Stimulated activated CD4-positive, alpha-beta T cell treated with anti-CD3 and anti-CD28 coated beads, Interleukin-4, amount 100 ng/mL, for 24 hours (primary cell): ENCODE results near the gene SAXO1.
"Not testable (repeated sequence)": the region's sequence is repeated elsewhere in the genome, so short reads cannot be mapped to it uniquely, and the experiment has no call there.

Source experiments
- DNase-seq: peaks from one replicate; pipeline ENCODE4 v3.0.0-alpha.2; 2020

The SAXO1 gene, protein sequence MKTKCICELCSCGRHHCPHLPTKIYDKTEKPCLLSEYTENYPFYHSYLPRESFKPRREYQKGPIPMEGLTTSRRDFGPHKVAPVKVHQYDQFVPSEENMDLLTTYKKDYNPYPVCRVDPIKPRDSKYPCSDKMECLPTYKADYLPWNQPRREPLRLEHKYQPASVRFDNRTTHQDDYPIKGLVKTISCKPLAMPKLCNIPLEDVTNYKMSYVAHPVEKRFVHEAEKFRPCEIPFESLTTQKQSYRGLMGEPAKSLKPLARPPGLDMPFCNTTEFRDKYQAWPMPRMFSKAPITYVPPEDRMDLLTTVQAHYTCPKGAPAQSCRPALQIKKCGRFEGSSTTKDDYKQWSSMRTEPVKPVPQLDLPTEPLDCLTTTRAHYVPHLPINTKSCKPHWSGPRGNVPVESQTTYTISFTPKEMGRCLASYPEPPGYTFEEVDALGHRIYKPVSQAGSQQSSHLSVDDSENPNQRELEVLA

DNA sequence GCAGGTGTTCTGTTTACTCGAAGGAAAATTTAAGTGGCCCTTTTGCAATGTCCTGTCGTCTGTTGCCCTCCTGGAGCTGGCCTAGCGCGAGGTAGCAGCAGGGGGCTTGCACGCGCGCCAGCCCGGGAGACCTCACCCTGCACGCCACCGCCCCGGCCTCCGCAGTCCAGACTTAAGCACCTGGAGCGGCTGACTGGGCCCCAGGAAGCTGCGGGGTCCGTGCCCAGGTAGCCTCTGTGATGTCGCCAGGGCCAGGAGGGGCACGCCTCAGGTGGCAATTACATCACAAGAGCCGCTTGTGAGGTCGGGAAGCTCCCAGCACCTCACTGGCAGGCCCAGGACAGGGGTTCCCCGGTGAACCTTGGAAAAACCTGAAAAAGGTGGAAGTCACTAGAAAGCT lies at the start of gene SAXO1:
SAXO1 (minus strand) TSS at position 195 of the 400 bp plus-strand sequence. CDS start 301 bp downstream, outside the sequence.
- no peak for DNase-seq

DNA sequence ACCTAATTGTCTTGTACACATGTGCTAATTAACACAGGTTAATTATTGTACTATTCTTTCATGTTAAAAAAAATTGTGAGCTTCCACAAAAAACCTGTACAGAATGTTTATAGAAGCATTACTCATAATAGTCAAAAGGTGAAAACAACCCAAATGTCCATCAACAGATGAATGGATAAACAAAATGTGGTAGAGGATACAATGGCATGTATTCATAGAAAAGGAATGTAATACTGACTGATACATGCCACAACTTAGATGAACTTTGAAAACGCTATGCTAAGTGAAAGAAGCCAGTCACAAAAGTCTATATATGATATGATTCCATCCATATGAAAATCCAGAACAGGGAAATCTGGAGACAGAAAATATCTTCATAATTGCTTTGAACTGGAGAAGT lies 41.8 kb upstream of the SAXO1 start:
- DNase-seq = no peak

DNA sequence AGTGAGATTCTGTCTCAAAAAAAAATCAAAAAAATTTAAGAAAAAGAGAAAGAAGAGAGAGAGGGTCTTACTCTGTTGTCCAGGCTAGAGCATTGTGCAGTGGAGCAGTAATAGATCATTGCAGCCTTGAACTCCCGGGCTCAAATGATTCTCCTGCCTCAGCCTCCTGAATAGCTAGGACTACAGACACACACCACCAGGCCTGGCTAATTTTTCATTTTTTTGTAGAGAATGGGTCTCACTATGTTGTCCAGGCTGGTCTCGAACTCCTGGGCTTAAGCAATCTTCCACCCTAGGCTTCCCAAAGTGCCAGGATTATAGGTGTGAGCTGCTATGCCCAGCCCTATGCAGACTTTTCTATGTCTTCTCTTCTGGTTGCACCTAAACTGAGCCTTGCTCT lies 41.2 kb upstream of the SAXO1 start:
- DNase-seq = no peak

DNA sequence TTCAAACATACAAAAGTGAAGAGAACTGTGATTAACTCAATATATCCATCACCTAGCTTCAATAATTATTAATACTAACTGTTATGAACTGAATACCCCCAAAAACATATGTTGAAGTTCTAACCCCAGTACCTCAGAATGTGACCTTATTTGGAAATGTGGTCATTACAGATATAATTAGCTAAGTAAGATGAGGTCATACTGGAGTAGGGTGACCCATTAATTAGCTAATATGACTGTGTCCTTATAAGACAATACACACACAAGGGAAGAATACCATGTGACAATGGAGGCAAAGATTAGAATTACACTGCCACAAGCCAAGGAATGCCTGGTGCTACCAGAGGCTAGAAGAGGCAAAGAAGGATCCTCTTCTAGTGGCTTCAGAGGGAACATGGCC lies 24.0 kb upstream of the SAXO1 start:
- DNase-seq = no peak

- DNase-seq = no peak
Measured at GRCh38 chr9:19050637-19051591, 17.9 kb upstream of the SAXO1 start.

- no peak for DNase-seq
Measured at GRCh38 chr9:19049917-19050636, 17.1 kb upstream of the SAXO1 start.

DNA sequence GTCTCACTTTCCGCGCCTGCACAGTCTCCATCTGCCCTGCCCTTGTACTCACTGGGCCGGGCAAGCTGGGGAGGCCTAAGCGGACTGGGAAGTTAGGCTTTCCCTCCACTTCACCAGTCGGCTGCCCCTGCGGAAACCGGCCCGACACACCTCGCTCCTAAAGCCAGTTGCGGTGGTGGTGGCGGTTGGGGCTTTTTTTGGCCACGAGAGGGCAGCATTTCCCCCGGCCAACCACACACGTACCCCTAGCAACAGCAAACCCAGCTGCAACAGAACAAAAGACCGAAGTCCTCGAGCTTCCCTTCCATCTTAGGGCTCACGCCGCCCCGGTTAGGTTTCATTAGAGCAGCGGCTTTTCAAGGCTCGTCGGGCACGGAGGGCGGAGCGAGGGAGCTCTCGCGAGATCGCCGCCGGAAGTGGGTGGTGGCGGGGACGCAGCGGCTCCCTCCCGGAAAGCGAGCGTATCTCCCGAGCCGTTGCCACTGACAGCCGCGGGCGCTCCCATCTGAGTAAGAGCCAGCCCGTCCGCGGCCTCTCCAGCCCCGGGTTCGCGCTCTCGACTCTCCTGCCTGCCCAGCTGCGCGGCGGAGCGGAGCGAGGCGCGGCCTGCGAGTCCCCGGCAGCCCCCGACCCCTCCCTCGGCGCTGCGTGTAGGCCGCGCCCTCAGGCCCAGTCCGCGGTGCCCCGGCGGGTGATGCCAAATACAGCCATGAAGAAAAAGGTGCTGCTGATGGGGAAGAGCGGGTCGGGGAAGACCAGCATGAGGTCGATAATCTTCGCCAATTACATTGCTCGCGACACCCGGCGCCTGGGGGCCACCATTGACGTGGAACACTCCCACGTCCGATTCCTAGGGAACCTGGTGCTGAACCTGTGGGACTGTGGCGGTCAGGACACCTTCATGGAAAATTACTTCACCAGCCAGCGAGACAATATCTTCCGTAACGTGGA lies 16.2 kb upstream of the SAXO1 start, which contains the start of gene RRAGA:
RRAGA (plus strand) TSS at position 462 of the 951 bp plus-strand sequence; CDS start at position 695, 233 bp downstream.
- peak; percentile 94 for DNase-seq

DNA sequence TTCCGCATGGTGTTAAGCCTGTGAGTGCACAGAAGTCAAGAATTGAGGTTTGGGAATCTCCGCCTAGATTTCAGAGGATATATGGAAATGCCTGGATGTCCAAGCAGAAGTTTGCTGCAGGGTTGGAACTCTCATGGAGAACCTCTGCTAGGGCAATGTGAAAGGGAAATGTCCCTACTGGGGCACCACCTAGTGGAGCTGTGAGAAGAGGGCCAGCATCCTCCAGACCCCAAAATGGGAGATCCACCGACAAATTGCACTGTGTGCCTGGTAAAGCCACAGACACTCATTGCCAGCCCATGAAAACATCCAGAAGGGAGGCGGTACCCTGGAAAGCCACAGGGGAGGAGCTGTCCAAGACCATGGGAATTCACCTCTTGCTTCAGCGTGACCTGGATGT lies 3.6 kb upstream of the SAXO1 start:
- DNase-seq = no peak

DNA sequence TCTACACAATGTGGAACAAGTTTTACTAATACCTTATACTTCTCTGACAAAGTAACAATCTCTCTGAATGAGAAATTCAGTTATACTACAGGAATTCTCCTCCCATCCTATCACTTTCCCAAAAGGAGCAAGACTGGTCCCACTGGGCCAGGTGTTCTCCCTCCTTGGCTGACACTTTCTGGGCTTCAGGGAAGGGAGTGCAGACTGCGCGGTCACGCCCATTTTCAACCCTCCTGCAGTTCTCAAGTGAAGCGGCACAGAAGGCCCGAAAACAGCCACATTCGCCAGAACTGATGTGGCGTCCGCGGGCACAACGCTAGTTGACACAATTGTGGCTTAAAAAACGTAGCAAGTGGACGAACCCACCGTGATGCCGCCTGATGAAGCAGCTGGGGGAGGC lies 603 bp downstream of the SAXO1 start:
- no peak for DNase-seq

GRCh38 chr9:19030899-19031298 lies 2.1 kb downstream of the SAXO1 start:
- no peak for DNase-seq

- DNase-seq = peak; percentile 34
Measured at GRCh38 chr9:19028835-19029451, 4.1 kb downstream of the SAXO1 start.

DNA sequence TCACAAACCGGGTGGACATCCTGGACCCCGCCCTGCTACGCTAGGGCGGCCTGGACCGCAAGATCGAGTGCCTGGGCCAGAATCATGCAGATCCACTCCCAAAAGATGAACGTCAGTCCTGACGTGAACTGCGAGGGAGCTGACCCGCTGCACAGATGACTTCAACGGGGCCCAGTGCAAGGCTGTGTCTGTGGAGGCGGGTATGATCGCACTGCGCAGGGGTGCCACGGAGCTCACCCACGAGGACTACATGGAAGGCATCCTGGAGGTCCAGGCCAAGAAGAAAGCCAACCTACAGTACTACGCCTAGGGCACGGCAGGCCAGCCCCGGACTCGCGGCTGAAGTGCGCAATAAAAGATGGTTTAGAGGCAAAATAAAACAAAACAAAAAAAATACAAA lies 5.2 kb downstream of the SAXO1 start:
- DNase-seq = no peak

DNA sequence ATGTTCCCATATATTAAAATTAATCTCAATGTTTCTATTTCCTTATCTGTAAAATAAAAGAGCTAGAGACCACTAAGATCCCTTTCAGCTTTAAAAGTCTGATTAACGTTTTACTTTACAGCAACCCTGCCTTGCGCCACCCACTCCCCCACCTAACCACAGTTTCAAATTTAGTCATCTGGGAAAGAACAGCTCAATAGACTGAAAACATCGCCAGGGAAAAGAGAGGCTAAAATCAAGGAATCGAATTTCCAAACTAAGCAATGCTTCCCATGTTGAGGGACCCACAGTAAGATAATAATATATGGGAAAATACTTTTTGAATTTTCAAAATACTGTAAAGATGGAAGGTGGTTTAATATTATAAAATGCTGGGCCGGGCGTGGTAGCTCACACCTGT lies 6.6 kb downstream of the SAXO1 start:
- no peak for DNase-seq

DNA sequence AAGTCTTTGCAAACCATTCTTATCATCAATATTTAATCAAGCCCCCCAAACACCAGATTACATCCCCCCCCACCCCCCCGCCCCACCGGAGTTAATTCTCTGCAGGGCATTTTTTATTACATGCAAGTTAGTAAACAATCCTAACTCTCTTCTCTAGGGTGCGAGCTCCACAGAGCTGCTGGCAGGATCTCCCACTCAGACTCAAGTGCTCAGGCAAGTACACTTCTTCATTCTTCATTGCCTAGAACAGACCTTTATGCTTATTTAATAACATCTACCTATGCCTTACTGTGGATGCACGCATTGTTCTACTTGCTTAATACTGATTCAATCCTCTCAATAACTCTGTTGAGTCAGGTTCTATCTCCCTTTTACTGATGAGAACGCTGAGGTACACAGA lies 9.9 kb downstream of the SAXO1 start:
- no peak for DNase-seq

GRCh38 chr9:19022206-19022605 lies 10.8 kb downstream of the SAXO1 start:
- DNase-seq = no peak

- not testable (repeated sequence) for DNase-seq
Measured at GRCh38 chr9:19021649-19022048, 11.4 kb downstream of the SAXO1 start.

DNA sequence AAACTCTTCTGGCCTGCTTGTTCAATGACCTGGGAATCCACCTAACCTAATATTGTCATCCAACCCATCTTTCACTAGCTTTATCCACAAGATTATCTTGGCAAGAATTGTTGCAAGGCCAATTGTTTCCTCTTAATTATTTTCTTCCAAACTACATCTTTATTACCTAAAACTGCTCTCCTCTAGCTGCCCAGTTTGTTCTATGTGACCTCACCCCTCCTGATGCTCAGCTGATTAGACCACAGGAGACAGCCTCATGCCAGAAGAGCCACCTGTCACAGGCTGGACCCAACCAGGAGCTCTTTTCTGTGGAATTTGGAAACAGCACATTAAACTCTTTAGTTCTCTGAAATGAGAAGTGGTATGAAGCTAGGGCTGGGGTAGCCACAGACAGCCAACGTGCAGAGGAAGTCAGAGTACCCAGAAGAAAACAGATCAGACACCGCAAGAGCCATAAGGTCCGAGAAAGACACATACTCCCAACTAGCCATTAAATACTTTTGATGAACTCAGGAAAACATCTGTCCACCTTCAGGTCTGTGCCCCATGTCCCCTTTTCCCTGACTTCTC lies 12.0 kb downstream of the SAXO1 start:
- no peak for DNase-seq

GRCh38 chr9:19018201-19018600 lies 14.8 kb downstream of the SAXO1 start:
- DNase-seq = no peak

GRCh38 chr9:19009391-19009965 lies 23.5 kb downstream of the SAXO1 start:
- no peak for DNase-seq

DNA sequence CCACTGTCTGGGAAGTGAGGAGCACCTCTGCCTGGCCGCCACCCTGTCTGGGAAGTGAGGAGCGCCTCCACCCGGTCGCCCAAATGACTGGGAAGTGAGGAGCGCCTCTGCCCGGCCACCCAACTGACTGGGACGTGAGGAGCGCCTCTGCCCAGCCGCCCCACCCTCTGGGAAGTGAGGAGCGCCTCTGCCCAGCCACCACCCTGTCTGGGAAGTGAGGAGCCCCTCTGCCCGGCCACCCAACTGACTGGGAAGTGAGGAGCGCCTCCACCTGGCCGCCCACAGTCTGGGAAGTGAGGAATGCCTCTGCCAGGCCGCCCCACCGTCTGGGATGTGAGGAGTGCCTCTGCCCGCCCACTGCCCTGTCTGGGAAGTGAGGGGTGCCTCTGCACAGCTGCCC lies 32.9 kb downstream of the SAXO1 start:
- DNase-seq = no peak
